Esophagus squamous epithelium (tissue), 5 donors: ENCODE results near the gene MOB2. TPM values are rescaled to one million over a fixed set of nuclear protein-coding genes. Genes with fewer than 3 reads are reported as not detected.

Experiments used
- DNase-seq: peaks from one replicate; lab custom pipeline; 2025; lab: John Stamatoyannopoulos, UW
- H3K27ac ChIP-seq, 4 donors: fragments of 200-600 bp; sonication (generic); one replicate each; pipeline ENCODE4 v1.5.1; 2016 to 2019; ENCODE audit warnings: mild to moderate bottlenecking in 1 of 4
- H3K27me3 ChIP-seq, 4 donors: fragments of 200-600 bp; sonication (generic); 1 replicate in 3 of 4; 2 replicates in 1 of 4; pipeline versions ENCODE4 v1.5.1 to v1.6.0; 2017 to 2021; ENCODE audit warnings: antibody characterized with exemption in 1 of 4
- H3K36me3 ChIP-seq, 3 donors: fragments of 200-600 bp; sonication (generic); one replicate each; pipeline ENCODE4 v1.5.1; 2016 to 2019
- H3K4me1 ChIP-seq, 3 donors: fragments of 200-600 bp; sonication (generic); one replicate each; pipeline ENCODE4 v1.5.1; 2017 to 2019
- H3K4me3 ChIP-seq, 4 donors: fragments of 200-600 bp; sonication (generic); 1 replicate in 3 of 4; 2 replicates in 1 of 4; pipeline ENCODE4 v1.5.1; 2016 to 2019; ENCODE audit warnings: mild to moderate bottlenecking in 2 of 4, moderate library complexity in 1 of 4
- H3K9me3 ChIP-seq, 3 donors: fragments of 200-600 bp; sonication (generic); one replicate each; pipeline ENCODE4 v1.5.1; 2016 to 2019
- CTCF ChIP-seq, 6 experiments: fragments of 450-650 bp in 4 of 6; fragments of 200-600 bp in 2 of 6; sonication (generic) in 2 of 6; IDR thresholded peaks; one replicate each; pipeline ENCODE4 v1.5.1; 2016 to 2019; ENCODE audit warnings: antibody characterized with exemption in 6 of 6, mild to moderate bottlenecking in 4 of 6, moderate library complexity in 4 of 6
- POLR2A ChIP-seq, 4 donors: fragments of 450-650 bp; IDR thresholded peaks; one replicate each; pipeline ENCODE4 v1.6.1; 2017; ENCODE audit warnings: antibody characterized with exemption in 4 of 4, mild to moderate bottlenecking in 4 of 4, moderate library complexity in 3 of 4
- WGBS, 2 donors: methylation state at CpG; one replicate each; pipeline ENCODE4 v1.1.5; 2018; 5-methylcytosine and 5-hydroxymethylcytosine counted together
- intact Hi-C: fragments of 100-400 bp; cut with DNase I; formaldehyde crosslinking; loops from one replicate; pipeline ENCODE4 v1.15.0; 2022
- total RNA-seq, 4 donors: library from RNA; depleted of rRNA; stranded (reverse); fragments of >200 nt; gene quantifications; one replicate each; pipeline ENCODE4 v1.1.0, GENCODE V29; 2016
- donor health status: DM: yes; HTN: yes; CAD: no.

MOB2 gene
- total RNA-seq, 4 donors from 2014 or later: 21.5 to 45.0 (median 30.1) TPM

- TF ChIP-seq CTCF (IDR thresholded peaks at IDR 0.05) (no peak), POLR2A (IDR thresholded peaks at IDR 0.05) (no peak)
- H3K27ac ChIP-seq: no peak overlapping the region
- intact Hi-C loops: no loop called here
- H3K36me3 ChIP-seq: peaks cover 0 to 25% (median 0%) of the 10 kb centered on the region in 3 donors
- peaks cover 10 to 70% (median 25%) of the 10 kb centered on the region in 3 donors for H3K4me1 ChIP-seq
- DNase-seq: no peak
- 94 to 95% methylated on average over 13 of the region's 13 CpGs for WGBS, 2 donors
- no peaks in the 10 kb centered on the region for H3K9me3 ChIP-seq
- no peak overlapping the region for H3K4me3 ChIP-seq
- H3K27me3 ChIP-seq: no peaks in the 10 kb centered on the region
Observed at GRCh38 chr11:1498262-1498661, 11.7 kb upstream of the MOB2 start.

DNA sequence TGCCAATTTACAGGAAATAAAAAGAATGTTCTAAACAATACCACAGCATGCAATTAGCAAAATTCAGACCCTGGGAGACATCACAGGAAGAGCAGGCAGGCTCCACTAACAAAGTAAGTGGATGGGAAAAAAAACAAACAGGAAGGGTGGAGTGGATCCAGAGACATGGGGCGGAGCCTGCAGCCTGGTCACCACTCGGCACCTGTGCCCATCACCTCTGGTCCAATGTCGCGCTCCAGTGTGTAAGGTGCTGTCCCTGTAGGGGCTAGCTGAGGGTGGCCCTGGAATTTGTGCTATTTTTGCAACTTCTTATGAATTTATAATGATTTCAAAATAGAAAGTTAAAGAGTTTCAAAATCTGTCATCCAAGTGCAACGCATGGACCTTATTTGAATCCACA lies 11.0 kb upstream of the MOB2 start:
- TF ChIP-seq CTCF (IDR thresholded peaks at IDR 0.05) (no peak), POLR2A (IDR thresholded peaks at IDR 0.05) (no peak)
- Histone ChIP-seq H3K27me3 (no peaks in the 10 kb centered on the region), H3K9me3 (no peaks in the 10 kb centered on the region), H3K4me1 (peaks cover 6 to 70% (median 20%) of the 10 kb centered on the region in 3 donors), H3K4me3 (no peak overlapping the region), H3K27ac (no peak overlapping the region), H3K36me3 (peaks cover 0 to 25% (median 0%) of the 10 kb centered on the region in 3 donors)
- WGBS, 2 donors: 64 to 81% methylated on average over 5 of the region's 5 CpGs
- no peak for DNase-seq
- intact Hi-C loops: no loop called here

DNA sequence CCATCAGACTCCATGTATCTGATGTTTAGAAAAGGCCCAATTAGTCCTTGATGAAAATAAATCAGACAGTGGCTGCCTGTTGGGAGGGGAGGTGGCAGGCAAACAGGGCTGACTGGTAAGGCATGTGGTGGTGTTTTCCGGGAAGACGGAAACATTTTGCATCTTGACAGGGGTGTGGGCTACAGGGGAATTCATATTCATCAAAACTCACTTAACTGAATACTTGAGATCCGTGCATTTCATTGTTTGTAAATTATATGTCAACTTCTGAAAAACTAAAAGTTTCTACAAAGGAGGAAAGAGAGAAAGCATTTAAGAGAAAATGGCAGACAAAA lies 10.1 kb upstream of the MOB2 start:
- H3K4me3 ChIP-seq: no peak overlapping the region
- peaks cover 4 to 70% (median 17%) of the 10 kb centered on the region in 3 donors for H3K4me1 ChIP-seq
- WGBS, 2 donors: 52 to 57% methylated on average over 3 of the region's 3 CpGs
- intact Hi-C loops: no loop called here
- peaks cover 0 to 25% (median 0%) of the 10 kb centered on the region in 3 donors for H3K36me3 ChIP-seq
- H3K9me3 ChIP-seq: no peaks in the 10 kb centered on the region
- no peaks in the 10 kb centered on the region for H3K27me3 ChIP-seq
- TF ChIP-seq POLR2A (IDR thresholded peaks at IDR 0.05): no peak
- TF ChIP-seq CTCF (IDR thresholded peaks at IDR 0.05): no peak
- no peak for DNase-seq
- no peak overlapping the region for H3K27ac ChIP-seq

DNA sequence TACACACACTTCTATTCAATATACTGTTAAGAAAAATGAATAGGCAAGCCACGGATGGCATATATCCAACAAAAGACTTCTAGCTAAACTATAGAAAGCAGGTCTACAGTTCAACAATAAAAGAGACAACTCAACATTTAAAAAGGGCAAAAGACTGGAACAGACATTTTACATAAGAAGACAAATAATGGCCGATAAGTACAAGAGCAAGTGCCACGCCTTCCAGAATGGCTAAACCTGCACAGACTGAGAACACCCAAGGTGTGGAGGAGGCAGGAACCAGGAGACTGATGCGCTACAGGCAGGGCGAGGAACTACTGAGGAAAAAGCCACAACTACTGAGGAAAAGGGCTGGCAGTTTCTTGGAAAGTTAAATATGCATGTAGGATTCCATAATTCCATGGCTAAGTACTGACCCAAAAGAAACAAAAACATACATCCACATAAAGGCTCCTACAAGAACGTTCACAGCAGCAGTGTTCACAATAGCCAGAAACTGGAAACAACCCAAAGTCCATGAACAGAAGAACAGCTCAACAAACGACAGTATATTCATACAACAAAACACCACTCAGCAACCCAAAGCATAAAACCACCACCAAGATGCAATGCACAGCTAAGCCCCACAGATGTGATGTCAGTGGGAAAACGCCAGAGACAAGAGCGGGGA lies 9.6 kb upstream of the MOB2 start:
- TF ChIP-seq CTCF (IDR thresholded peaks at IDR 0.05): peak in 1 of 6 experiments; percentile 9
- no peak for TF ChIP-seq POLR2A (IDR thresholded peaks at IDR 0.05)
- intact Hi-C loops: no loop called here
- H3K9me3 ChIP-seq: no peaks in the 10 kb centered on the region
- no peaks in the 10 kb centered on the region for H3K27me3 ChIP-seq
- H3K27ac ChIP-seq: no peak overlapping the region
- no peak overlapping the region for H3K4me3 ChIP-seq
- DNase-seq: no peak
- peaks cover 0 to 24% (median 0%) of the 10 kb centered on the region in 3 donors for H3K36me3 ChIP-seq
- 54 to 70% methylated on average over 9 of the region's 9 CpGs for WGBS, 2 donors
- H3K4me1 ChIP-seq: peaks cover 4 to 66% (median 17%) of the 10 kb centered on the region in 3 donors

DNA sequence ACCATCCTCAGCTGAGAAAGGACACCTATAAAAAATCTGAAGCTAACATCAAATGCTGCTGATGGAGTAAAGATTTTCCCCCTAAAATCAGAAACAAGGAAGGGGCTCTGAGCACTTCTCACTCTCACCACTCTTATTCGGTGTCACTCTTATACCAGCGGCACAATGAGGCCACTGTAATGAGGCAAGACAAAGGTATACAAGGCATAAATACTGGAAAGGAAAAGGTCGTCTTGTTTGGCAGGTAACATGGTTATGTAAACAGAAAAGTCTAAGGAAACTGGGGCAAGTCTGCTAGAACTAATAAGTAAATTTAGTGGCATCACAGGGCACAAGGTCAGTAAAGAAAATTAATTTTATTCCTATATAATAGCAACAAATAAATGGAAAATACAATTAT lies 8.1 kb upstream of the MOB2 start:
- intact Hi-C loops: no loop called here
- H3K27me3 ChIP-seq: no peaks in the 10 kb centered on the region
- no peaks in the 10 kb centered on the region for H3K9me3 ChIP-seq
- 71 to 76% methylated on average over 3 of the region's 3 CpGs for WGBS, 2 donors
- no peak overlapping the region for H3K27ac ChIP-seq
- no peak for DNase-seq
- H3K4me3 ChIP-seq: no peak overlapping the region
- peaks cover 0 to 9% (median 0%) of the 10 kb centered on the region in 3 donors for H3K36me3 ChIP-seq
- H3K4me1 ChIP-seq: peaks cover 0 to 62% (median 13%) of the 10 kb centered on the region in 3 donors
- TF ChIP-seq CTCF (IDR thresholded peaks at IDR 0.05) (no peak), POLR2A (IDR thresholded peaks at IDR 0.05) (no peak)
